Thyroid gland (tissue), 4 donors: ENCODE measurements around the gene PRELID3B. TPM values are rescaled to one million over a fixed set of nuclear protein-coding genes. Genes with fewer than 3 reads are reported as not detected.
A peak's percentile ranks its signal among the peaks of the same experiment; 100 is the strongest.

Experiments
- DNase-seq, 2 donors: peaks; one replicate each; pipeline ENCODE4 v3.0.0-alpha.2; 2019
- H3K27ac ChIP-seq, 3 donors: fragments of 200-600 bp; sonication (generic); 1 replicate in 2 of 3; 2 replicates in 1 of 3; pipeline ENCODE4 v1.5.1; 2016 to 2019; ENCODE audit warnings: mild to moderate bottlenecking in 1 of 3, moderate library complexity in 1 of 3
- H3K27me3 ChIP-seq: fragments of 200-600 bp; sonication (generic); one replicate; pipeline ENCODE4 v1.5.1; 2019
- H3K36me3 ChIP-seq, 2 donors: fragments of 200-600 bp; sonication (generic); one replicate each; pipeline ENCODE4 v1.5.1; 2016 to 2019
- H3K4me1 ChIP-seq, 2 donors: fragments of 200-600 bp; sonication (generic); one replicate each; pipeline ENCODE4 v1.5.1; 2017 to 2019
- H3K4me3 ChIP-seq, 3 donors: fragments of 200-600 bp; sonication (generic); replicated peaks in 1 of 3; 1 replicate in 2 of 3; 2 replicates in 1 of 3; pipeline ENCODE4 v1.5.1; 2016; ENCODE audit warnings: mild to moderate bottlenecking in 1 of 3
- H3K9me3 ChIP-seq: fragments of 200-600 bp; sonication (generic); one replicate; pipeline ENCODE4 v1.5.1; 2017
- CTCF ChIP-seq, 6 experiments: fragments of 200-600 bp in 3 of 6; fragments of 450-650 bp in 3 of 6; sonication (generic) in 3 of 6; IDR thresholded peaks; one replicate each; pipeline ENCODE4 v1.5.1; 2016 to 2019; ENCODE audit warnings: antibody characterized with exemption in 6 of 6, mild to moderate bottlenecking in 2 of 6, inconsistent platforms in 1 of 6, moderate library complexity in 1 of 6
- POLR2A ChIP-seq, 2 donors: fragments of 450-650 bp; IDR thresholded peaks; one replicate each; pipeline ENCODE4 v1.6.1; 2017; ENCODE audit warnings: antibody characterized with exemption in 2 of 2, mild to moderate bottlenecking in 2 of 2, moderate library complexity in 1 of 2
- WGBS, 2 donors: methylation state at CpG; one replicate each; pipeline ENCODE4 v1.1.5; 2017; 5-methylcytosine and 5-hydroxymethylcytosine counted together
- intact Hi-C: fragments of 100-400 bp; cut with DNase I; formaldehyde crosslinking; loops from one replicate; pipeline ENCODE4 v1.15.1; 2023
- total RNA-seq, 4 donors: library from RNA; depleted of rRNA; stranded (reverse); fragments of >200 nt; gene quantifications; one replicate each; pipeline ENCODE4 v1.2.3, GENCODE V29; 2016

PRELID3B gene
- total RNA-seq, 4 donors from 2014 or later, result 74.4 to 112 (median 85.6) TPM

GRCh38 chr20:58998656-58999055 lies 43.9 kb downstream of the PRELID3B start:
- 87 to 97% methylated on average over 11 of the region's 11 CpGs for WGBS, 2 donors
- intact Hi-C loops, result no loop called here
- H3K27ac ChIP-seq, result no peak overlapping the region
- no peaks in the 10 kb centered on the region for H3K27me3 ChIP-seq
- TF ChIP-seq CTCF (IDR thresholded peaks at IDR 0.05) (no peak), POLR2A (IDR thresholded peaks at IDR 0.05) (no peak)
- H3K4me1 ChIP-seq, result peaks cover 17% of the 10 kb centered on the region in 2 donors
- no peak for DNase-seq
- no peaks in the 10 kb centered on the region for H3K9me3 ChIP-seq
- peaks cover 45 to 49% of the 10 kb centered on the region in 2 donors for H3K36me3 ChIP-seq
- H3K4me3 ChIP-seq, result no peak overlapping the region

- peak overlapping the region in 1 of 3 donors; percentile 79 for H3K27ac ChIP-seq
- DNase-seq, result no peak
- no peaks in the 10 kb centered on the region for H3K27me3 ChIP-seq
- H3K9me3 ChIP-seq, result no peaks in the 10 kb centered on the region
- intact Hi-C loops, result no loop called here
- peaks cover 58 to 61% of the 10 kb centered on the region in 2 donors for H3K36me3 ChIP-seq
- H3K4me3 ChIP-seq, result no peak overlapping the region
- peaks cover 23 to 27% of the 10 kb centered on the region in 2 donors for H3K4me1 ChIP-seq
- 93 to 94% methylated on average over 24 of the region's 24 CpGs for WGBS, 2 donors
- TF ChIP-seq POLR2A (IDR thresholded peaks at IDR 0.05) (no peak), CTCF (IDR thresholded peaks at IDR 0.05) (no peak)
These were observed 45.3 kb downstream of the PRELID3B start for GRCh38 chr20:58997141-58997770.

- no peaks in the 10 kb centered on the region for H3K27me3 ChIP-seq
- H3K4me3 ChIP-seq, result no peak overlapping the region
- TF ChIP-seq POLR2A (IDR thresholded peaks at IDR 0.05), result no peak
- no peak for TF ChIP-seq CTCF (IDR thresholded peaks at IDR 0.05)
- peaks cover 68 to 70% of the 10 kb centered on the region in 2 donors for H3K36me3 ChIP-seq
- DNase-seq, result peak; percentile 42 to 59
- WGBS, 2 donors, result 64 to 66% methylated on average over 12 of the region's 12 CpGs
- H3K9me3 ChIP-seq, result no peaks in the 10 kb centered on the region
- intact Hi-C loops, result no loop called here
- peaks cover 16 to 22% of the 10 kb centered on the region in 2 donors for H3K4me1 ChIP-seq
- H3K27ac ChIP-seq, result peak overlapping the region; percentile 36 to 79 (median 48)
These were observed 46.4 kb downstream of the PRELID3B start for GRCh38 chr20:58996226-58996611.

- Histone ChIP-seq H3K27me3 (no peaks in the 10 kb centered on the region), H3K27ac (peak overlapping the region; percentile 36 to 79 (median 48)), H3K9me3 (no peaks in the 10 kb centered on the region), H3K36me3 (peaks cover 71 to 73% of the 10 kb centered on the region in 2 donors), H3K4me3 (no peak overlapping the region), H3K4me1 (peaks cover 16 to 22% of the 10 kb centered on the region in 2 donors)
- no peak for TF ChIP-seq CTCF (IDR thresholded peaks at IDR 0.05)
- TF ChIP-seq POLR2A (IDR thresholded peaks at IDR 0.05), result no peak
- intact Hi-C loops, result no loop called here
- 91 to 93% methylated on average over 18 of the region's 18 CpGs for WGBS, 2 donors
- DNase-seq, result no peak
These were observed 46.9 kb downstream of the PRELID3B start for GRCh38 chr20:58995461-58996225.
